Measurements from ENCODE around the gene PCYT1A.
"Not testable (repeated sequence)": the region's sequence is repeated elsewhere in the genome, so short reads cannot be mapped to it uniquely, and the experiment has no call there.

PCYT1A gene

DNA sequence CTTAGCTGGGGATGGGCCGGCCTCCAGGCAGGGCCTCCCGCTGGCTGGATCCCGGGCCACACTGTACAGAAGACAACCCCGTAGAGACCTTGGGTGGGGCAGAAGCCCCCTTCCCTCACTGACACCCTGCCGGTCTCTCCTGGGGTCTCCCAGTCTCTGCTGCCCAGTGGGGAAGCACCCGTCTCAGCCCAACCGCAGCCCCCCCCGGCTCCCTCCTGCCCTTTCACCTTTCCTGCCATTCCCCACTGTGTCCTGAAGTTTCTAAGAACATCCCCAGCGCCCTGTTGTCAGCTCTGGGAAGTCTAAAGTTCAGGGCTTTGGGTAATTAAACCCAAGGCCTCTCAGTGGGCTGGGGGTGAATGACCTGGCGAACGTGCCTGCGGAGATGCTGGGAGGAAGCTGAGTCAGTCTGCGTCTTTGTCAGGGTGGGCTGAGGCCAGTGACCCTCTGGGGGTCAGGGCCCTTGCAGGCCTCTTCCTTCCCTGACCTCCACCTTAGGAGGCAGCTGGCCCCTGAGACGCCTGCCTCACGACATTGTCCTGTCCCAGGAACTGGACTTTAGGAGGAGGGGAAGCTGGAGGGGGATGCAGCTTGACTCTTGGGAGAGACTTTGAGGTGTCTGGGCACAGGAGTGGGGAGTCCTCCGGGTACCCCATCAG lies 72.6 kb downstream of the PCYT1A start:
- no peak for DNase-seq (ENCODE audit: low spot score)

DNA sequence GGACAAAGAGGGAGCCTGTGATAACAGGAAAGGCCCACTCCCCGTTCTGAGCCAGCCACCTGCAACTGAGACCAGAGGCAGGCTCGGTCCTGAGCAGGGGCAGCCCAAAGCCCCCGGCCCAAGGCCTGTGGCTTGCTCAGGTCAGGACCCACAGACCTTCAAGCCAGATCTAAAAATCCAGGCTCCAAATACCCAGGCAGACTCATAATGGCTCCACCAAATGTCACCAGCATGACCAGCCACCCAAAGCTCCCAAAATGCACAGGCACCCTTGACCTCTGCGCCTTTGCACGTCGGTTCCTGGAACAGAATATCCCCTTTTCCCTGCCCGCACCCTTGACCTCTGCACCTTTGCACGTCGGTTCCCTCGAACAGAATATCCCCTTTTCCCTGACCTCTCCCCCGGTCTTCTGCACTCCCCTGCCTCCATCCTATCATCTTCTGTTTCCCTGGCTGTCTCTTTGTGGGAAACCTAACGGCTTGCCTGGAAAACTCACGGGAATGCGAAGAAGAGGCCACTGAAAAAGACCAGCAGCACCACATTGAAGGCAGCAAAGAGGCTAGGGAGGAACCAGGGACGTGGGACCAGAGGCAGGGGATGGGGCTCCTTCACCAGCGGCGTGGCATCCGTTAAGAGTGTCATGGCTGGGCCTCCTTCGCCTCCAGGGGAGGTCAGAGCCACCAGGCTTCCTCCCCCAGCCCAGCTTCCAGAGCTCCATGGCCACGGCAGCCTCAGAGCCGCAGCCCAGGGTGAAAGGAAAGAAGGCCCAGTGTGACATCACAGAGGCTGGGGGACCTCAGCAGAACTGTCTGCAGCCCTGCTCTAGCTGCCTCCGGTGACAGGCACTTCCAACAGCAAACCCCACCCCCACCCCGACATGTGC lies 76.6 kb downstream of the PCYT1A start, which contains the start of gene ZDHHC19:
ZDHHC19 (minus strand) TSS at position 728 of the 884 bp plus-strand sequence; CDS start at position 643, 85 bp downstream.
- DNase-seq (ENCODE audit: low spot score), result no peak

- not testable (repeated sequence) for DNase-seq (ENCODE audit: low spot score)
Measured at GRCh38 chr3:196209944-196210672, 77.4 kb downstream of the PCYT1A start.

DNA sequence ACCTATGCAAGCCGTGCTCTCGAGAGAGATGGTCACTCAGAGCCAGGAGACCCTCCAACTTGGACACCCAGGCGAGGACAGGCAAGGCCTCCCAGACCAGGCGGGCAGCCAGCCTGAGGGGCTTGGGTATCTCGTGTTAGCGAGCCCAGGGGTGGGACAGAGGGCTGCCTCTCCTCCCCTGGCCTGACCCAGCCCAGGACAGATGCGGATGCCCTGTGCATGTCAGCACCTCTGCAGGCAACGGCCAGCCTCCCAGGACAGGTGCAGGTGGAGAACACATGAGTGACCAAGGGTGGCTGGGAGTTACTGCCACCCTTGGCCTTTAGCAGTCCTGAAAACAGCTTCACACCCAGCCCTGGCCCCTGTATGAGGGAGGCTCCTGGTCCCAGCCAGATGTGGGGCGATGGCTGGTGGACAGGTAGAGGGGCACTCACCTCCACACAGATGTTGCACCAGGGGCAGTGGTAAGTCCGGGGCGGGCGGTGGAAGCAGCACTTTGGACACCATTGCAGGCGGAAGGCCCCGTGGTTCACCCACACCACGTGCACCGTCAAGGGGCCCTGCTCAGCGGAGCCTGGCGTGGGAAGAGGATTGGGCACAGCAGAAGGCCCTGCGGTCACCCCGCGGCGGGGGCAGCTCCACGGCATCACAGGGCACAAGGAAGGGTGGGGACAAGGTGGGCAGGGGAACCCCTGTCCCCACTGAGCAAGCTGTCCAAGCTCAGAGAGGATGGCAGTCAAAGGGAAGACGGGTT lies 78.4 kb downstream of the PCYT1A start:
- DNase-seq (ENCODE audit: low spot score), result no peak

DNA sequence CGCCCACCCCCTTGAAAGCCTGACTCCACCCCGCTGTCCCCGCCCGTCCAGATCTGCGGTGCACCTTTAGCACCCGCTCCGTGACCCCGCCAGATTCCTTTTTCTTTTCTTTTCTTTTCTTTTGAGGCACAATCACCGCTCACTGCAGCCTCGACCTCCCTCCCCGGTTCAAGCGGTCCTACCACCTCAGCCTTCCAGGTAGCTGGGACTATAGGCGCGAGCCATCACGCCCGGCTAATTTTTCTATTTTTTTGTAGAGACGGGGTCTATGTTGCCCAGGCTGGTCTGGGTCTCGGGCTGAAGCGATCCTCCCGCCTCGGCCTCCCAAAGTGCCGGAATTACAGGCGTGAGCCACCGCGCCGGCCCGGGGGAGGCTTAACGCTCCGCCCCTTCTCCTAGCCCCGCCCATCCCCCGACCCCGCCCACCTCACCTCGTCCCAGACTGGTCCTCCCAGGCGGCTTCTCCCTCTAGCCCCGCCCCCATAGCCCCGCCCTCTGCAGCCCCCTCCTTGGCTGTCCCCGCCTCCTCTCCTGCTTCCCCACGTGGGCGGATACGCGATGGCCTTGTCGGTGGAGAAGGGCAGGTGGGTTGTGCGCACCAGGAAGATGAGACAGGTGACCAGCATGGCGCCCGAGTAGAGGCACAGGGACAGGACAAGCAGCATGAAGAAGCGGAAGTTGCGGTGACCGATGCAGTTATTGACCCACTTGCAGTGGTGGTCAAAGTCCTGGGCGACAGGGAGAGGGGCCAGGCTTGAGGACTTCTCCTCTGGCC lies 79.5 kb downstream of the PCYT1A start:
- DNase-seq (ENCODE audit: low spot score), result peak; percentile 51

- peak; percentile 67 for DNase-seq (ENCODE audit: low spot score)
Measured at GRCh38 chr3:196207159-196207832, 80.2 kb downstream of the PCYT1A start.

DNA sequence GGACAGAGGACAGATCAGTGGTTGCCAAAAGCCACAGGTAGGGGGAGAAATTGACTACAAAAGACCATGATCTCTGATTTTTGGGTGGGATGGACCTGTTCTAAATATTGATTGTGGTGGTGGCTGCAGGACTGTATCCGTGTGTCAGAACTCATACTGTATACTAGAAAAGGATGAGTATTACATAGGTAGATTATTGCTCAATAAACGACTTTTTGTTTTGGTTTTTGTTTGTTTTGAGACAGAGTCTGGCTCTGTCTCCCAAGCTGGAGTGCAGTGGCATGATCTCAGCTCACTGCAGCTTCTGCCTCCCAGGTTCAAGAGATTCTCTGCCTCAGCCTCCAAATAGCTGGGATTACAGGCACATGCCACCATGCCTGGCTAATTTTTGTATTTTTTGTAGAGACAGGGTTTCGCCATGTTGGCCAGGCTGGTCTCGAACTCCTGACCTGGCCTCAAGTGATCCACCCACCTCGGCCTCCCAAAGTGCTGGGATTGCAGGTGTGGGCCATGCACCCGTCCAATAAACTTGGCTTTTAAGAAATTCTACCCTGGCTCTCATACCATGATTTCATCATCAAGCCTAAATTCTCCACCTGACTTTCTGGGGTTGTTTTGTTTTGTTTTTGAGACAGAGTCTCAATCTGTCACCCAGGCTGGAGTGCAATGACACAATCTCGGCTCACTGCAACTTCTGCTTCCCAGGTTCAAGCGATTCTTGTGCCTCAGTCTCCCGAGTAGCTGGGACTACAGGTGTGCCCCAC lies 81.9 kb downstream of the PCYT1A start:
- not testable (repeated sequence) for DNase-seq (ENCODE audit: low spot score)

DNA sequence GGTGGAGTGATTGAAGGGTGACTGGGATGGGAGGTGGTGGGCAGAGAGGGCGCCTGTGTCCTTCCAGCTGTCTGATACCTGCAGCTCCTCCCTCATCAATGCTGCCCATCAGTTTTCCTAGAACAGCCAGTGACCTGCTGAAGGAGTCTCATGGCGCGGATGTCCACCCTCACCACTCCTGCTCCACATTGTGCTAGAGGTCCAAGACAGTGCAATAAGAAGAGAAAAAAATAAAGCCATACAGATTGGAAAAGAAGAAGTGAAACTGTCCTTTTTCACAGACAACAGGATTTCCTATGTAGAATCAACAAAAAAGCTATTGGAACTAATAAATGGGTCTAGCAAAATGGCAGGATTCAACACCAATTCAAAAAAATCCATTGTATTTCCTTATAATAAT lies 83.7 kb downstream of the PCYT1A start:
- DNase-seq (ENCODE audit: low spot score), result no peak

- DNase-seq (ENCODE audit: low spot score), result peak; percentile 56
Measured at GRCh38 chr3:196202516-196202970, 85.0 kb downstream of the PCYT1A start.

GRCh38 chr3:196198771-196199753 lies 88.5 kb downstream of the PCYT1A start:
- no peak for DNase-seq (ENCODE audit: low spot score)

- no peak for DNase-seq (ENCODE audit: low spot score)
Measured at GRCh38 chr3:196198081-196198675, 89.3 kb downstream of the PCYT1A start.

DNA sequence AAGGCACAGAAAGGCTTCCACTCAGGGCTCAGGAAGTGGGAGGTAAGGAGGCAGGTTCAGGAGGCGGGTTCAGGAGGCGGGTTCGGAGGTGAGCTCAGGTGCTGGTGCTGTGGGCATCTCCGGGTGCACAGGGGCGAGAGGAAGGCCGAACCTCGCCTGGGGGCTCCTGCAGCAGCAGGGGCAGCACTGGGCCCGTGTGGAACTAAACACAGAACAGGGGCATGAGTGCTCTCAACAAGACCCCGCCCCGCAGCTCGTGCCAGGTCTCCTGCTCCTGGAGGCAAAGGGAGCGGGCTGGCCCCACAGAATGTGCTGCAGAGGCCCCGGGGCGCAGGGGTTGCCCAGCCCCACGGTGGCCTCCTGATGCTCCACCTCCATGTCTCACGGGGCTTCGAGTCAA lies 90.0 kb downstream of the PCYT1A start:
- peak; percentile 7 for DNase-seq (ENCODE audit: low spot score)

DNA sequence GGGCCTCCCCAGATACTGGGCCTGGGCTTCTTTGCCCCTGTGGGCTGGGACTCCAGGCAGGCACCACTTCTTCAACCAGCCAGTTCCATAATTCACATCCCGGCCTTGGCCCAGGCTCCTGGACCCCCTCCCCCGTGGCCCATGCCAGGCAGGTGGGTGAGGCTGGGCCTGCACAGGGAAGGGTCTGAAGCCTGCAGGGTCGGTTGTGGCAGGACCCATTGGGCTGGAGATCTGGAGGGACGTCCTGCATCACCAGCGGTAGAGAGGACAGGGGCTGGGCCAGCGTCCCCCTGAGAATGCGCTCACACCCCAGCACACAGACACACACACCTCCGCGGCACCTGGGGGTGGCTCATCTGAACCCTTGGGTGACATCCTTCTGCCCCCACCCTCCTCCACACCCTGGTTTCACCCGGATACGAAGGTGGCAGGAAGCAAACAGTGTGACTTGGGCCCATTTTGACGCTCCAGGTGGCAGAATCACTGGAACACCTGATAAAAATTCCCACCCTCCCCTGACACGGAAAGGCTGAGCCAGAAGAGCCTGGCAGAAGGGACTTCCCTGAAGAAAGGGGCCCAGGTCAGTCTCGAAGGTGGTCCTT lies 91.8 kb downstream of the PCYT1A start:
- no peak for DNase-seq (ENCODE audit: low spot score)

DNA sequence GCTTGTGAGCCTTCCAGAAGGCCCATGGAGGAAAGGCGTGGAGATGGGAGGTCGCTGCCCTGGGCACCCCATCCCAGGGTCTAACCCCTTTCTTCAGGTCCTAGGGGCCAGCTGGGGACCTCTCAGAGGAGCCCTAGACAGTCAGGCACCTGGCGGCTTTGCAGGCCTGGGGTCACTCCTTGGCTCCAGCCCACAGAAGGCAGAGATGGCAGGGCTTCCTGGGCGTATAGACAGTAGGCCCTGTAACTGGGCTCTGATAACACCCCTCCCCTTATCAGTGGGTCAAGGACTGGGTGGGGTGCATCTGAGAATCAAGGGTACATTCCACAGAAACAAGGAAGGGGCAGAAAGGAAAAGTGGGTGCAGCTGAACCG lies 93.0 kb downstream of the PCYT1A start:
- no peak for DNase-seq (ENCODE audit: low spot score)

GRCh38 chr3:196193736-196194541 lies 93.6 kb downstream of the PCYT1A start:
- DNase-seq (ENCODE audit: low spot score), result no peak

GRCh38 chr3:196193133-196193735 lies 94.3 kb downstream of the PCYT1A start:
- DNase-seq (ENCODE audit: low spot score), result no peak

All from AG20443 (cell line).